GM23248 (cell line): ENCODE results near the gene SBK2. TPM values are rescaled to one million over a fixed set of nuclear protein-coding genes. Genes with fewer than 3 reads are reported as not detected.

Experiments
- DNase-seq: peaks from one replicate; pipeline ENCODE4 v3.0.0-alpha.2; 2015
- H2AFZ ChIP-seq: fragments of 200-600 bp; sonication (generic); 2 replicates; pipeline ENCODE4 v1.6.1; 2016; ENCODE audit warnings: antibody characterized with exemption
- H3F3A ChIP-seq: fragments of 200-600 bp; sonication (generic); 2 replicates; pipeline ENCODE4 v1.6.1; 2016; ENCODE audit warnings: mild to moderate bottlenecking, antibody characterized with exemption, mixed run types; ENCODE audit not compliant: insufficient read depth
- H3K27ac ChIP-seq: fragments of 200-600 bp; sonication (generic); 2 replicates; pipeline ENCODE4 v1.5.1; 2016; ENCODE audit warnings: mild to moderate bottlenecking
- H3K27me3 ChIP-seq: fragments of 200-600 bp; sonication (generic); replicated peaks from 2 replicates; pipeline ENCODE4 v1.6.1; 2016; ENCODE audit warnings: mild to moderate bottlenecking; ENCODE audit not compliant: insufficient read depth
- H3K36me3 ChIP-seq: fragments of 200-600 bp; sonication (generic); 2 replicates; pipeline ENCODE4 v1.6.1; 2016; ENCODE audit warnings: low read depth, mild to moderate bottlenecking
- H3K4me1 ChIP-seq: fragments of 200-600 bp; sonication (generic); 2 replicates; pipeline ENCODE4 v1.6.1; 2016; ENCODE audit warnings: mild to moderate bottlenecking; ENCODE audit not compliant: insufficient read depth
- H3K4me2 ChIP-seq: fragments of 200-600 bp; sonication (generic); one replicate; pipeline ENCODE4 v1.6.1; 2016; ENCODE audit warnings: mild to moderate bottlenecking; ENCODE audit not compliant: unreplicated experiment
- H3K4me3 ChIP-seq: fragments of 200-600 bp; sonication (generic); 2 replicates; pipeline ENCODE4 v1.5.1; 2016; ENCODE audit warnings: mild to moderate bottlenecking
- H3K79me2 ChIP-seq: fragments of 200-600 bp; sonication (generic); 2 replicates; pipeline ENCODE4 v1.6.1; 2016; ENCODE audit warnings: mild to moderate bottlenecking; ENCODE audit not compliant: insufficient read depth
- H3K9ac ChIP-seq: fragments of 200-600 bp; sonication (generic); 2 replicates; pipeline ENCODE4 v1.6.1; 2016; ENCODE audit warnings: mild to moderate bottlenecking
- H3K9me2 ChIP-seq: fragments of 200-600 bp; sonication (generic); 2 replicates; pipeline ENCODE4 v1.6.1; 2016; ENCODE audit warnings: mixed run types, mild to moderate bottlenecking, moderate library complexity; ENCODE audit not compliant: insufficient read depth
- H3K9me3 ChIP-seq: fragments of 200-600 bp; sonication (generic); one replicate; pipeline ENCODE4 v1.6.1; 2017; ENCODE audit warnings: low read depth
- H4K20me1 ChIP-seq: fragments of 200-600 bp; sonication (generic); 2 replicates; pipeline ENCODE4 v1.6.0; 2016; ENCODE audit not compliant: insufficient read depth
- EZH2 ChIP-seq: fragments of 200-600 bp; sonication (generic); IDR thresholded peaks from 2 replicates; pipeline ENCODE4 v1.6.1; 2018; ENCODE audit warnings: antibody characterized with exemption, mild to moderate bottlenecking; ENCODE audit not compliant: insufficient read depth, poor library complexity, severe bottlenecking
- EZH2phosphoT487 ChIP-seq: fragments of 200-600 bp; sonication (generic); IDR thresholded peaks from 2 replicates; pipeline ENCODE4 v1.6.1; 2018; ENCODE audit warnings: antibody characterized with exemption, moderate library complexity, mild to moderate bottlenecking, low read depth; ENCODE audit not compliant: insufficient read depth
- WGBS, 2 experiments: methylation state at CpG; one replicate each; pipeline ENCODE4 v1.1.6; 2015 to 2017; ENCODE audit warnings: low lambda C conversion rate in 2 of 2, low coverage in 1 of 2; ENCODE audit errors: missing lambda C conversion rate in 2 of 2; 5-methylcytosine and 5-hydroxymethylcytosine counted together
- in situ Hi-C: fragments of 300-500 bp; cut with MboI; formaldehyde crosslinking; loops from 2 replicates; pipeline ENCODE4 v1.15.0; 2020
- polyA plus RNA-seq: library from polyadenylated mRNA; unstranded; fragments of >200 nt; fragmentation: Nextera tagmentation; extraction: Ambion mirVana; gene quantifications from 2 replicates; pipeline ENCODE4 v1.2.1, GENCODE V29; 2016
- total RNA-seq: library from RNA; depleted of rRNA; stranded (reverse); fragments of >200 nt; shearing (Covaris generic); gene quantifications from 2 replicates; pipeline ENCODE4 v1.2.3, GENCODE V29; 2014

SBK2 gene
- total and polyA plus RNA-seq, 2 experiments from 2014 or later, result not detected

DNA sequence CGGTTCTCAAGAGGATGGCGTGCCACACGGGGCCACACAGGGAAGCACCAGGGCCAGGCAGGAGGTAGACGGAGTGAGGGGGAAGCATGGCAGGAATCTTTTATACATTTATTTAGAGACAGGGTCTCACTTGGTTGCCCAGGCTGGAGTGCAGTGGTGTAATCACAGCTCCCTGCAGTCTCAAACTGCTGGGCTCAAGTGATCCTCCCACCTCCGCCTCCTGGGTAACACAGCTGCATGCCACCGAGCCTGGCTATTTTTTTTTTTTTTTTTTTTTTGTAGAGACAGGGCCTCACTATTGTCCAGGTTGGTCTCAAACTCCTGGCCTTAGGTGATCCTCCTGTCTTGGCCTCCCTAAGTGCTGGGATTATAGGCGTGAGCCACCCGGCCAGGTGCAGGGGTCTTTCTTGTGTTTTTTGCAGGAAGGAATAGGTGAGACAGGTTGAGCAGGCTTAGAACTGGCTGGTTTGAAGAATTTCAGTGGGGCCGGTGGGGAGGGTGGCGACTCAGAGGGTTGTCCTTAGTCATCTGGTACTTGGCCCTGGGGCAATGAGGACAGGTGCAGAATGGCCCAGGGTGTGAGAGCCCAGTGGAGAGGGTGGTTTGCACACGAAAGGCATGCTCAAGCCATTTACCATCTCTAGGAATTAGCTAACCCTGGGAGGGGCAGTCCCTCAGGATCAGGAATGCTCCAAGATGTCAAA is 41.1 kb downstream of the SBK2 start:
- Histone ChIP-seq H3K9ac (no peak overlapping the region), H3K36me3 (no peaks in the 10 kb centered on the region), H3K27me3 (no peaks in the 10 kb centered on the region), H3K4me2 (no peak overlapping the region), H4K20me1 (no peaks in the 10 kb centered on the region), H2AFZ (no peak overlapping the region), H3K4me3 (no peak overlapping the region), H3K79me2 (no peaks in the 10 kb centered on the region), H3F3A (no peaks in the 10 kb centered on the region), H3K9me2 (no peaks in the 10 kb centered on the region), H3K27ac (no peak overlapping the region), H3K4me1 (peaks cover 10% of the 10 kb centered on the region; the same call in 1 of the 2 replicates), H3K9me3 (no peaks in the 10 kb centered on the region)
- WGBS, 2 experiments, result 85% methylated on average over 11 of the region's 11 CpGs
- TF ChIP-seq EZH2 (no peak), EZH2phosphoT487 (no peak)
- no peak for DNase-seq
- in situ Hi-C loops, result no loop called here

DNA sequence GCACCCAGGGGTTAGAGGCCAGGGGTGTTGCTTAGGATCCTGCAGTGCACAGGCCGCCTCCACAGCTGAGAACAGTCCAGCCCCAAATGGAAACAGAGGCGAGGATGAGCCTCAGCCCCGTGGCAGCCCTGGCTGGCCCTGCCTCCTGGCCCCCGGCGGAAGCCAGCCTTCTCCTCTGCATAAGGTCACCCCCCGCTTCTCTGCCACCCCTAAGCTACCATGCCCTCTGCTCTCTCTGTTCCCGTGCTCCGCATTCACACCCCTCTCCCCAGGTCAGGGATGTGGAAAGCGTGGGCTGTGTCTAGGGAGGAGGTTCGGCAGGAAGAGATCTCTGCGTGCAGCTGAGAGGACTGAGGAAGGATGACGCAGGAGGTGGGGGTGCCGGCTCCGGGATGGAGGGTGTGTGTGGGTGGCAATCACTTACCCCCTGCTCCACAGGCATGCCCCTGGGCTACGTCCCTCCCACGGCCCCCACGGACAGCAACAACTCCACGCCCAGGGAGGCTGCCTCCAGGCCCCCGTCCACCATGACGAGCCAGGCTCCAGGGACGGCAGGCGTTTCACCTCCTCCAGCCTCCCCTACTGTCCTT is 42.7 kb downstream of the SBK2 start:
- Histone ChIP-seq H2AFZ (no peak overlapping the region), H3K4me3 (peak overlapping the region; percentile 14), H3K27me3 (no peaks in the 10 kb centered on the region), H3K79me2 (no peaks in the 10 kb centered on the region), H3K4me1 (peaks cover 10% of the 10 kb centered on the region; the same call in 1 of the 2 replicates), H3K27ac (no peak overlapping the region), H4K20me1 (no peaks in the 10 kb centered on the region), H3K9me3 (no peaks in the 10 kb centered on the region), H3K9ac (peak overlapping the region; percentile 20; the same call in 1 of the 2 replicates), H3K4me2 (no peak overlapping the region), H3F3A (no peaks in the 10 kb centered on the region), H3K36me3 (no peaks in the 10 kb centered on the region), H3K9me2 (no peaks in the 10 kb centered on the region)
- no peak for DNase-seq
- in situ Hi-C loops, result no loop called here
- WGBS, 2 experiments, result 76 to 79% methylated on average over 13 to 22 of the region's 22 CpGs
- no peak for TF ChIP-seq EZH2
- no peak for TF ChIP-seq EZH2phosphoT487

DNA sequence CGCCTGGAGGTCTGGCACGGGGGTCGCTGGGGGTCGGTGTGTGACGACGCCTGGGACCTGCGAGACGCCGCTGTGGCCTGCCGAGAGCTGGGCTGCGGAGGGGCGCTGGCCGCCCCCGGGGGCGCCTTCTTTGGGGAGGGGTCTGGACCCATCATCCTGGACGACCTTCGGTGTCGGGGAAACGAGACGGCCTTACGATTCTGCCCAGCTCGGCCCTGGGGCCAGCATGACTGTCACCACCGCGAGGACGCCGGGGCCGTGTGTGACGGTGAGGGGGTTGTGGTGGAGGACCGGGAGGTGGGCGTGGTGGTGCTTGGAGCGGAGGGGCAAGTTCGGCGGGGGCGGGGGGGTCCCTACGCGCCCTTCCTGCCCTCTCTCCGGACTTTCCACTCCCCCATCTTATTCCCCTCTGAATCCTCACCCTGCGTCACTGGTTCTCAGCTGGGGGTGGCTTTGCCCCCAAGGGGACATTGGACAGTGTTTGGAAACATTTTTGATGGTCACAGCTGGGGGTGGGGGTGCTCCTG is 43.2 kb downstream of the SBK2 start:
- H3K4me1 ChIP-seq, result peaks cover 10% of the 10 kb centered on the region; the same call in 1 of the 2 replicates
- H3K9ac ChIP-seq, result peak overlapping the region; percentile 65
- H3K9me3 ChIP-seq, result no peaks in the 10 kb centered on the region
- no peaks in the 10 kb centered on the region for H3K36me3 ChIP-seq
- peak overlapping the region; percentile 48 for H3K27ac ChIP-seq
- peak overlapping the region; percentile 71 for H3K4me2 ChIP-seq
- in situ Hi-C loops, result no loop called here
- H3K9me2 ChIP-seq, result no peaks in the 10 kb centered on the region
- DNase-seq, result no peak
- no peaks in the 10 kb centered on the region for H4K20me1 ChIP-seq
- peak overlapping the region; percentile 58 for H2AFZ ChIP-seq
- no peaks in the 10 kb centered on the region for H3F3A ChIP-seq
- no peaks in the 10 kb centered on the region for H3K27me3 ChIP-seq
- H3K79me2 ChIP-seq, result no peaks in the 10 kb centered on the region
- 52 to 62% methylated on average over 18 to 36 of the region's 38 CpGs for WGBS, 2 experiments
- TF ChIP-seq EZH2phosphoT487 (no peak), EZH2 (no peak)
- H3K4me3 ChIP-seq, result peak overlapping the region; percentile 56

DNA sequence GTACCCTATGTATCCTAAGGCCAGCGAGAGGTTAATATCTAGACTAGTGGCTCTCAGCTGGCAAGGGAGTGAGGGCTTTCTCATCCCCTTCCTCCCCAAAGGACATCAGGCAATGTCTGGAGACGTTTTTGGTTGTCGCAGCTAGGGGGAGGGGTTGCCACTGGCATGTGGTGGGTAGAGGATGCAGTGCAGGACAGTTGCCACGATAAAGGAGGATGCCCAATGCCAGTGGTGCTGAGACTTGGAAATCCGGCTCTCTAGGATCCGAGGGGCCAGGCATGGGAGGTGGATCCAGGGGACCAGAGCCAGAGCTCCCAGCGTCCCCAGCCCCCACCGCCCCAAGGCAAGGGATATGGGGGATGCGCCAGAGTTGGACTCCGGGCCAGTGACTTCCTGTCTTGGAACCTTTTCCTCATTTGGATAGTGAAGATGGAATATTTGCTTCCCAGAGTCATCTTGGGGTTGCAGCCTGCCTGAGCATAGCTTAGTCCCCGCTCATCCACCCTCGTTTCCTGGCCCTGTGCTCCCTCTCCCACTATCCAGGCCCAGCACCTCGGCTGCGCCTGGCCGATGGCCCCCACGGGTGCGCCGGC is 43.8 kb downstream of the SBK2 start:
- Histone ChIP-seq H4K20me1 (no peaks in the 10 kb centered on the region), H3K9me3 (no peaks in the 10 kb centered on the region), H2AFZ (peak overlapping the region; percentile 58), H3K4me1 (peaks cover 14% of the 10 kb centered on the region; the same call in 1 of the 2 replicates), H3K9me2 (no peaks in the 10 kb centered on the region), H3K9ac (peak overlapping the region; percentile 65), H3K27ac (peak overlapping the region; percentile 48), H3K4me2 (peak overlapping the region; percentile 71), H3K79me2 (no peaks in the 10 kb centered on the region), H3K27me3 (no peaks in the 10 kb centered on the region), H3F3A (no peaks in the 10 kb centered on the region), H3K36me3 (no peaks in the 10 kb centered on the region), H3K4me3 (peak overlapping the region; percentile 56)
- 14 to 19% methylated on average over 15 to 18 of the region's 18 CpGs for WGBS, 2 experiments
- in situ Hi-C loops, result no loop called here
- no peak for TF ChIP-seq EZH2phosphoT487
- no peak for TF ChIP-seq EZH2
- peak; percentile 74 for DNase-seq
